ENCODE results near the gene IGSF21. TPM values are rescaled to one million over a fixed set of nuclear protein-coding genes. Genes with fewer than 3 reads are reported as not detected.

IGSF21 gene
- total RNA-seq, 2 donors from 2014 or later = not detected

DNA sequence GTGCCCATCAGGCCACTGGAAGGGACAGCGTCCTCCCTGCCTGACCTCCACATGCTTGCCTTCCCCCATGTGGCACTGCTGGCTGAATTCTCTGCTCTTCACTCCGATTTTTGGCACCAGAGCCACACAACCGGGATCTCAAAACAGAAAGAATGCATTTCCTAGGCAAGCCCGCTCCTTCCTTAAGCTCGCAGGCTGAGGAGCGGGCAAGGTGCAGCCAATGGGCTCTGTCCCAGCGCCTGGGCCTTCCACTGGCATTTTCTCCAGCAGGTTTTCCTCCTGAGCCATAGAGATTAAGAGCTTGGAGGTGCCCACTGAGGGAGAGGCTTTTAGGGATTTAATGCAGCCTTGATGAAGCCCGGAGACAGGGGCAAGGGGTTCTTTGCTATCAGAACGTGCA lies 158.0 kb downstream of the IGSF21 start:
- H3K4me3 Mint-ChIP-seq = no peak overlapping the region
- no peaks in the 10 kb centered on the region for H3K4me1 Mint-ChIP-seq (ENCODE audit: low read depth)
- peaks cover 6% of the 10 kb centered on the region for H3K27me3 Mint-ChIP-seq (ENCODE audit: low read depth)
- DNase-seq (no peak), ATAC-seq (replicated peaks in 1 of 2) (no peak)
- no peak overlapping the region for H3K27ac Mint-ChIP-seq
- H3K9me3 Mint-ChIP-seq = no peaks in the 10 kb centered on the region
- no peaks in the 10 kb centered on the region for H3K36me3 Mint-ChIP-seq (ENCODE audit: insufficient read depth in 2 of 2)

- no peaks in the 10 kb centered on the region for H3K36me3 Mint-ChIP-seq (ENCODE audit: insufficient read depth in 2 of 2)
- H3K9me3 Mint-ChIP-seq = no peaks in the 10 kb centered on the region
- H3K4me3 Mint-ChIP-seq = no peak overlapping the region
- DNase-seq (no peak), ATAC-seq (replicated peaks in 1 of 2) (no peak)
- no peak overlapping the region for H3K27ac Mint-ChIP-seq
- no peaks in the 10 kb centered on the region for H3K4me1 Mint-ChIP-seq (ENCODE audit: low read depth)
- peaks cover 6% of the 10 kb centered on the region for H3K27me3 Mint-ChIP-seq (ENCODE audit: low read depth)
Observed at GRCh38 chr1:18266391-18266790, 158.8 kb downstream of the IGSF21 start.

DNA sequence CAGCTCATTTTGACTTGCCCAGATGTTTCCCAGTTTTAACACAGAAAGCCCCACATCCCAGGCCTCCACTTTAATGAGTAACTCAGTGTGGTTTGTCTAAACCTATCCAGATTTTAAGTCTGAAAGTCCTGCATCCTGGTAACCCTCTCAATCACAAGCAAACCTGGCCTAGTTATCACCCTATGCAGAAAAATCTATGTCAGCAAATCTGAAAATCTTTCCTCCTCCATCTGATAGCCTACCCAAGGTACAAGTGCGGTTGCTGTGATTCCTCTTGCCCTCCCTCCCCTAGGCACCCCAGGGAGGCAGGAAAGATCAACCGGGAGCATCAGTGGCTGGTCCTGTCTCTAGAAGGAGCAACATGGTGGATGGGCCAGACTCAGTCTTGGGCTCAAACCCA lies 163.7 kb downstream of the IGSF21 start:
- no peak for DNase-seq

GRCh38 chr1:18278946-18279345 lies 171.3 kb downstream of the IGSF21 start:
- no peak overlapping the region for H3K27ac Mint-ChIP-seq
- DNase-seq = no peak
- no peak overlapping the region for H3K4me3 Mint-ChIP-seq
- peaks cover 23% of the 10 kb centered on the region for H3K27me3 Mint-ChIP-seq (ENCODE audit: low read depth)
- no peaks in the 10 kb centered on the region for H3K4me1 Mint-ChIP-seq (ENCODE audit: low read depth)
- H3K9me3 Mint-ChIP-seq = no peaks in the 10 kb centered on the region
- no peaks in the 10 kb centered on the region for H3K36me3 Mint-ChIP-seq (ENCODE audit: insufficient read depth in 2 of 2)
- ATAC-seq (replicated peaks in 1 of 2) = no peak

More for the DNA sequence above, 163.7 kb downstream of the IGSF21 start:
- no peak overlapping the region for H3K4me3 Mint-ChIP-seq
- H3K27me3 Mint-ChIP-seq (ENCODE audit: low read depth) = peaks cover 17% of the 10 kb centered on the region
- no peak overlapping the region for H3K27ac Mint-ChIP-seq
- H3K4me1 Mint-ChIP-seq (ENCODE audit: low read depth) = no peaks in the 10 kb centered on the region
- no peaks in the 10 kb centered on the region for H3K36me3 Mint-ChIP-seq (ENCODE audit: insufficient read depth in 2 of 2)
- H3K9me3 Mint-ChIP-seq = peaks cover 0 to 2% of the 10 kb centered on the region in 2 donors
- no peak for ATAC-seq (replicated peaks in 1 of 2)

DNA sequence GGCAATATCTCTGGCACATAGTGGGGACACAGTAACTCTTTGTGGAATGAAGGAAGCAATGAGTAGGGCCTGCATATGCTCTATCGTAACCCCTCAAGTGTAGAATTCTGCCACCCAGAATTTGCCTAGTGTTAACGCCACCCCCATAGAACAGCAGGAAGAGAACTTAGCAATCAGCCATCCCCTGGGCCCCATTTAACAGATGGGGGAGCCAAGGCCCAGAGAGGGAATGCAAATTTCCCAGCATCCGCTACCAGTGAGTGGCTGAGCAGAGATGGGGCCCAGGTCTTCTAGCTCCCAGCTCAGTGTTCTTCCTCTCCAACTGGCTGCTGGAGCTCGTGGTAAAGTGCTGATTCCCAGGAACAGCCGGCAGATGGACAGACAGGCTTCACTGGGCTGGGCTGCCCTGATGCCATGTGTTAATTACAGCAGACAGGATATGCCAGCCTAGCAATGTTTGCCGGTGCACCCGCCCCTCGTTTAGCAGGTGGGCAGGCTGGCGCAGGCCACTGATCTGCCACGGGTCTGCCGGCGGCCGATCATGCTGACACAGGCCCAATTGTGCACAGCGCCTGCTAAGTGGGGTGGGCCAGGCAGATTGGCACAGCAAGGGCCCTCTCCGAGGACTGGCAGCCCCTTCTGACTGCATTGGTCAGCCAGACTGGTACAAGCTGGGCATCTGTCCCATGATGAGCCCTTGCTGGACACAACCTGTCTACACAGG lies 171.9 kb downstream of the IGSF21 start:
- no peaks in the 10 kb centered on the region for H3K36me3 Mint-ChIP-seq (ENCODE audit: insufficient read depth in 2 of 2)
- H3K4me3 Mint-ChIP-seq = no peak overlapping the region
- peaks cover 22% of the 10 kb centered on the region for H3K27me3 Mint-ChIP-seq (ENCODE audit: low read depth)
- no peak overlapping the region for H3K27ac Mint-ChIP-seq
- DNase-seq = no peak
- no peaks in the 10 kb centered on the region for H3K9me3 Mint-ChIP-seq
- no peak for ATAC-seq (replicated peaks in 1 of 2)
- no peaks in the 10 kb centered on the region for H3K4me1 Mint-ChIP-seq (ENCODE audit: low read depth)

- no peak overlapping the region for H3K27ac Mint-ChIP-seq
- H3K4me3 Mint-ChIP-seq = no peak overlapping the region
- peaks cover 17% of the 10 kb centered on the region for H3K27me3 Mint-ChIP-seq (ENCODE audit: low read depth)
- H3K4me1 Mint-ChIP-seq (ENCODE audit: low read depth) = no peaks in the 10 kb centered on the region
- H3K9me3 Mint-ChIP-seq = no peaks in the 10 kb centered on the region
- no peak for DNase-seq
- ATAC-seq (replicated peaks in 1 of 2) = no peak
- H3K36me3 Mint-ChIP-seq (ENCODE audit: insufficient read depth in 2 of 2) = no peaks in the 10 kb centered on the region
Observed at GRCh38 chr1:18280956-18281355, 173.4 kb downstream of the IGSF21 start.

GRCh38 chr1:18282851-18283600 lies 175.4 kb downstream of the IGSF21 start:
- Mint-ChIP-seq H3K27me3 (ENCODE audit: low read depth) (peaks cover 15% of the 10 kb centered on the region), H3K4me1 (ENCODE audit: low read depth) (no peaks in the 10 kb centered on the region), H3K4me3 (no peak overlapping the region), H3K9me3 (no peaks in the 10 kb centered on the region), H3K27ac (no peak overlapping the region), H3K36me3 (ENCODE audit: insufficient read depth in 2 of 2) (no peaks in the 10 kb centered on the region)
- ATAC-seq (replicated peaks in 1 of 2) (no peak), DNase-seq (no peak)

DNA sequence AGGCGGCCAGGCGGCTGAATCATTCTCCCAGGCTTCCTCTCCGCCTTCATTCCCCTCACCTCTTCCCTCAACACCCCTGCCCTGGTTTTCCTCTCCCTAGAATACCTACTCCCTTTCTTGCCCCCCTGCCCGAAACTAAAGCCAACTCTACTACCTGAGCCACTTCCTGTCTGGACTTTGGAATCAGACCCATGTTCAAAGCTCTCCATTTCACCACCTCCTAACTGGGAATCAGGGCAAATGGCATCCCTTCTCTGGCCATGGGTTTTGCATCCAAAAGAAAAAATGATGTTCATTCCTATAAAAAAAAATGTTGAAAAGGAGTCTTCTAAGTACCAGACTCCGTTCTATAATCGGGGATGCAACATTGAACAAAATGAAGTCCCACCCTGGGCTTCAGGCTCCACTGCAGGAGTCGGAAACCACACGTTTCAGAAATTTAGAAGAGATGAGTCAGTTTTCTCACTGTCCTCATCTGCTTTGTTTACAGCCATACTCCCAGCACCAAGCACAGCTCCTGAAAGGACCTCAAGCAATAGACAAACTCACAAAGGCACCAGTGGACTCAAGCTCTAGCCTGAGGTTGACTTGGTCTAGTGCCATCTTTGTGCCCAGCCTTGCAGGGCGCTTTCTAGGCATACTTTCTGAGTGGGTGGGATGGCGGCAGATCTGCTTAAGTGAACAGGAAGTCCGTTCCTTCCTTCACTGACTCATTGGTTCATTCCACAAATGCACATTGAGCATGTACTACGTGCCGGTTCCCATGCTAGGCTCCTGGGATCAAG lies 176.2 kb downstream of the IGSF21 start:
- H3K27me3 Mint-ChIP-seq (ENCODE audit: low read depth) = peaks cover 15% of the 10 kb centered on the region
- no peaks in the 10 kb centered on the region for H3K4me1 Mint-ChIP-seq (ENCODE audit: low read depth)
- H3K27ac Mint-ChIP-seq = no peak overlapping the region
- ATAC-seq (replicated peaks in 1 of 2) (no peak), DNase-seq (no peak)
- no peaks in the 10 kb centered on the region for H3K9me3 Mint-ChIP-seq
- no peak overlapping the region for H3K4me3 Mint-ChIP-seq
- H3K36me3 Mint-ChIP-seq (ENCODE audit: insufficient read depth in 2 of 2) = no peaks in the 10 kb centered on the region

DNA sequence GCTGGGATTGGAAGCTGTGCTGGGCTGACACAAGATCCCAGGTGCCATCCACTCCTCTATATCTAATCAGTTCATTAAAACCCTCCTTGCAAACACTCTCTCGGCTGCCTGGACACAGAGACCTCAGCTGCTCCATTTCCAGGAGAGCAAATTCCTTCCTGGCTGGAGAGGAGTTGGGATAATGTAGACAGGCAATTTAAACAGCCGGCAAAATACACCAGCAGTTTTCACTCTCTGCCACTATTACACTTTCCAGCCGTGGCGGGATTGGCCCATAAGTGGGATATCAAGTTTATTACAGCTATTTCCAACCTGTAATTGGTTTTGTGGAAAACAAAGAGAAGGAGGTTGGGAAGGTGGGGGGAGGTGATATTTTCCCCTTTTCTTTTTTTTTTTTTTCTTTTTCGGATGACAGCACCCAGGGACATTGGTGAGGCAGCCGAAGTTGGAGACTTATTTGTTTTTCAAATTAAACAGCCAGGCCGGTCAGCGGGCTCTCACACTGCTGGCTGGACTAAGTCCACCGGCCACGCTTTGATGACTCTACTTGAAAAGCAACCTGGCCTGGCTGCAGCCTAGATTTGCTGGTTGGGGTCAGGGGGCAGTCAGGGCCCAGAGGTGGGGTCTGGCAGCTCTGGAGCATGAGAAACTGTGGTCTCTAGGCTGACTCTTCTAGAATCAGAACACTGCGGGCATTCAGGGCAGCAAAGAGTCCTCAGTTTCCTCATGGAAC lies 177.4 kb downstream of the IGSF21 start:
- ATAC-seq (replicated peaks in 1 of 2) (no peak), DNase-seq (no peak)
- H3K9me3 Mint-ChIP-seq = no peaks in the 10 kb centered on the region
- H3K4me3 Mint-ChIP-seq = no peak overlapping the region
- no peak overlapping the region for H3K27ac Mint-ChIP-seq
- no peaks in the 10 kb centered on the region for H3K4me1 Mint-ChIP-seq (ENCODE audit: low read depth)
- no peaks in the 10 kb centered on the region for H3K36me3 Mint-ChIP-seq (ENCODE audit: insufficient read depth in 2 of 2)
- H3K27me3 Mint-ChIP-seq (ENCODE audit: low read depth) = peaks cover 15% of the 10 kb centered on the region

DNA sequence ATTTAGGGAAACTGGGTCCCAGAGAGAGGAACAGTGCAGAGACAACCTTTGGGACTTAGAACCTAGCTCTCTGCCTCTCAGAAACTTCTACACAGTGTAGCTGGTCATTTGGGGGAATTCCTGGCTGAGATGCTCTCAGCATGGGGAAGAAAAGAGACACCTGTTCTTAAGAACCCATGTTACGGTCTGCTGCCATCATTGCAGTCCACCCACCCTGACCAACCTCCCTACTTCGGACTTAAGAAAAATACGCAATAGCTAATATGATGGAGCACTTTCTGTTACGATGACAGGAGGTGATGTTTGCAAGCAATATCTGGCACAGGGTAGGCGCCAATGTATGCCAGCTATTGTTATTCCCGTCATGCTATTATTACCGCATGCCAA lies 177.9 kb downstream of the IGSF21 start:
- H3K27me3 Mint-ChIP-seq (ENCODE audit: low read depth) = peaks cover 15% of the 10 kb centered on the region
- no peak overlapping the region for H3K4me3 Mint-ChIP-seq
- no peak for ATAC-seq (replicated peaks in 1 of 2)
- no peaks in the 10 kb centered on the region for H3K36me3 Mint-ChIP-seq (ENCODE audit: insufficient read depth in 2 of 2)
- DNase-seq = no peak
- no peak overlapping the region for H3K27ac Mint-ChIP-seq
- no peaks in the 10 kb centered on the region for H3K9me3 Mint-ChIP-seq
- no peaks in the 10 kb centered on the region for H3K4me1 Mint-ChIP-seq (ENCODE audit: low read depth)

- DNase-seq (no peak), ATAC-seq (replicated peaks in 1 of 2) (no peak)
- Mint-ChIP-seq H3K36me3 (ENCODE audit: insufficient read depth in 2 of 2) (no peaks in the 10 kb centered on the region), H3K4me1 (ENCODE audit: low read depth) (no peaks in the 10 kb centered on the region), H3K27ac (peak overlapping the region; percentile 15), H3K4me3 (no peak overlapping the region), H3K27me3 (ENCODE audit: low read depth) (peaks cover 4% of the 10 kb centered on the region), H3K9me3 (no peaks in the 10 kb centered on the region)
Observed at GRCh38 chr1:18288722-18289121, 181.1 kb downstream of the IGSF21 start.

DNA sequence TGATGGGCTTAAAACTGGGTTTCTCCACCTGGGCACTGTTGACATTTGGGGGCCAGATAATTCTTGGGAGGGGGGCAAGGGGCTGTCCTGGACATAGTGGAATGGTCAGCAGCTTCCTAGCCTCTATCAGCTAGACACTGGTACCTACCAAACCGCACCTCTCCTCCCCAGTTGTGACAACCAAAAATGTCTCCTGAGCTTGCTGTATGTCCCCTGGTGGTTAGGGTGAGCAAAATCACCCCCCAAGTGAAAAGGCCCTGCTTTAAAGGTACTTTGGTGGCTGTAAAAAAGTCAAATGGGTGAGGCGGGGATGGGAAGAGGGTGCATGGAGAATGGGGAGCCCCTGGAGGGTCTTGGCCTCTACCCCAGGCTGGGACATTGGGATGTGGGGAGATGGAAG lies 182.0 kb downstream of the IGSF21 start:
- Mint-ChIP-seq H3K27ac (no peak overlapping the region), H3K36me3 (ENCODE audit: insufficient read depth in 2 of 2) (no peaks in the 10 kb centered on the region), H3K4me3 (no peak overlapping the region), H3K27me3 (ENCODE audit: low read depth) (no peaks in the 10 kb centered on the region), H3K9me3 (no peaks in the 10 kb centered on the region), H3K4me1 (ENCODE audit: low read depth) (no peaks in the 10 kb centered on the region)
- no peak for DNase-seq
- no peak for ATAC-seq (replicated peaks in 1 of 2)

All from activated T-cell treated with anti-CD3 and anti-CD28 coated beads, Interleukin-2, amount 50 U/mL, for 72 hours (primary cell).